Cardiac muscle cell (in vitro differentiated cells and primary cell): ENCODE data around the gene KCNK4. TPM values are rescaled to one million over a fixed set of nuclear protein-coding genes. Genes with fewer than 3 reads are reported as not detected.
A peak's percentile ranks its signal among the peaks of the same experiment; 100 is the strongest.

Experiments used
- DNase-seq, 2 donors: peaks; one replicate each; pipeline versions ENCODE4 v3.0.0 to v3.0.0-alpha.2; 2010 to 2017; ENCODE audit warnings: low read depth in 1 of 2, low spot score in 1 of 2
- H3K27ac ChIP-seq: fragments of 200-600 bp; sonication (generic); 2 replicates; pipeline ENCODE4 v1.5.1; 2016
- H3K27me3 ChIP-seq: fragments of 200-600 bp; sonication (generic); 2 replicates; pipeline ENCODE4 v1.6.0; 2016; ENCODE audit warnings: control low read depth
- H3K36me3 ChIP-seq: fragments of 200-600 bp; sonication (generic); 2 replicates; pipeline ENCODE4 v1.5.1; 2016; ENCODE audit warnings: control low read depth
- H3K4me1 ChIP-seq: fragments of 200-600 bp; sonication (generic); 2 replicates; pipeline ENCODE4 v1.8.1; 2017; ENCODE audit warnings: low read depth, mild to moderate bottlenecking, mixed run types
- H3K4me3 ChIP-seq: fragments of 200-600 bp; sonication (generic); 2 replicates; pipeline ENCODE4 v1.5.1; 2016; ENCODE audit warnings: mild to moderate bottlenecking
- H3K9me3 ChIP-seq: fragments of 200-600 bp; sonication (generic); 2 replicates; pipeline ENCODE4 v1.5.1; 2017; ENCODE audit warnings: low read depth, mild to moderate bottlenecking, control low read depth
- polyA plus RNA-seq: library from polyadenylated mRNA; unstranded; fragments of >200 nt; fragmentation: Nextera tagmentation; extraction: Ambion mirVana; gene quantifications from 2 replicates; pipeline ENCODE4 v1.2.1, GENCODE V29; 2016
- total RNA-seq: library from RNA; depleted of rRNA; stranded (reverse); fragments of >200 nt; gene quantifications from 2 replicates; pipeline ENCODE4 v1.2.3, GENCODE V29; 2016
- TF ChIP-seq, protein P1 (sequence below): IDR thresholded peaks from 2 replicates; pipeline ENCODE4 v1.5.1; 2012; ENCODE audit warnings: low read depth, mild to moderate bottlenecking, low read length

KCNK4 gene
- total and polyA plus RNA-seq, 2 experiments from 2014 or later, result not detected

DNA sequence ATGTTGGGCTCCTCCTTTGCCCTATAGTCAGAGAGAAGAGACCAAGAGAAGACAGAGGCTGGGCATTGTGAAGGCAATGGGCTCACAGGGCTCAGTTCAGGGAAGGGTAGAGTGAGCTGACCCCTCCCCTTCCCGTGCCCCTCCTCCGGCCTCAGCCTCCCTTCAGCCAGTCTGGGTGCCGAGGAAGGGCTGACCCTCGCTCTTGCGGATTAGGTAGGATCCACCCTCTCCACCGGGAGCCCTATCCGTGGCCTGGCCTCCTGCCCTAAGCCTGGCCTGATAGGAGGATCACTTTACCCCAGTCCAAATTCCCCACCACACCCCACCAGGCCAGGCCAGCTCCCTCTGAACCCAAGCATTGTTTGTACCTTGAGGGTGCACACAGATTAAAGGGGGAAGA is 42.5 kb upstream of the KCNK4 start:
- no peaks in the 10 kb centered on the region for H3K27me3 ChIP-seq
- H3K36me3 ChIP-seq, result no peaks in the 10 kb centered on the region
- no peak overlapping the region for H3K27ac ChIP-seq
- no peaks in the 10 kb centered on the region for H3K9me3 ChIP-seq
- no peak overlapping the region for H3K4me3 ChIP-seq
- peaks cover 5% of the 10 kb centered on the region for H3K4me1 ChIP-seq
- no peak for DNase-seq
- TF ChIP-seq, protein P1, sequence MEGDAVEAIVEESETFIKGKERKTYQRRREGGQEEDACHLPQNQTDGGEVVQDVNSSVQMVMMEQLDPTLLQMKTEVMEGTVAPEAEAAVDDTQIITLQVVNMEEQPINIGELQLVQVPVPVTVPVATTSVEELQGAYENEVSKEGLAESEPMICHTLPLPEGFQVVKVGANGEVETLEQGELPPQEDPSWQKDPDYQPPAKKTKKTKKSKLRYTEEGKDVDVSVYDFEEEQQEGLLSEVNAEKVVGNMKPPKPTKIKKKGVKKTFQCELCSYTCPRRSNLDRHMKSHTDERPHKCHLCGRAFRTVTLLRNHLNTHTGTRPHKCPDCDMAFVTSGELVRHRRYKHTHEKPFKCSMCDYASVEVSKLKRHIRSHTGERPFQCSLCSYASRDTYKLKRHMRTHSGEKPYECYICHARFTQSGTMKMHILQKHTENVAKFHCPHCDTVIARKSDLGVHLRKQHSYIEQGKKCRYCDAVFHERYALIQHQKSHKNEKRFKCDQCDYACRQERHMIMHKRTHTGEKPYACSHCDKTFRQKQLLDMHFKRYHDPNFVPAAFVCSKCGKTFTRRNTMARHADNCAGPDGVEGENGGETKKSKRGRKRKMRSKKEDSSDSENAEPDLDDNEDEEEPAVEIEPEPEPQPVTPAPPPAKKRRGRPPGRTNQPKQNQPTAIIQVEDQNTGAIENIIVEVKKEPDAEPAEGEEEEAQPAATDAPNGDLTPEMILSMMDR, result no peak

- TF ChIP-seq, protein P1, result no peak
- no peaks in the 10 kb centered on the region for H3K36me3 ChIP-seq
- no peak overlapping the region for H3K4me3 ChIP-seq
- H3K27ac ChIP-seq, result no peak overlapping the region
- H3K4me1 ChIP-seq, result peaks cover 5% of the 10 kb centered on the region
- DNase-seq, result no peak
- no peaks in the 10 kb centered on the region for H3K27me3 ChIP-seq
- H3K9me3 ChIP-seq, result no peaks in the 10 kb centered on the region
Measured at GRCh38 chr11:64249038-64249437, 42.1 kb upstream of the KCNK4 start.

- DNase-seq, result no peak
- Histone ChIP-seq H3K36me3 (no peaks in the 10 kb centered on the region), H3K4me3 (no peak overlapping the region), H3K9me3 (no peaks in the 10 kb centered on the region), H3K4me1 (peaks cover 5% of the 10 kb centered on the region), H3K27me3 (no peaks in the 10 kb centered on the region), H3K27ac (no peak overlapping the region)
- TF ChIP-seq, protein P1, result no peak
Measured at GRCh38 chr11:64249563-64250414, 41.3 kb upstream of the KCNK4 start.

DNA sequence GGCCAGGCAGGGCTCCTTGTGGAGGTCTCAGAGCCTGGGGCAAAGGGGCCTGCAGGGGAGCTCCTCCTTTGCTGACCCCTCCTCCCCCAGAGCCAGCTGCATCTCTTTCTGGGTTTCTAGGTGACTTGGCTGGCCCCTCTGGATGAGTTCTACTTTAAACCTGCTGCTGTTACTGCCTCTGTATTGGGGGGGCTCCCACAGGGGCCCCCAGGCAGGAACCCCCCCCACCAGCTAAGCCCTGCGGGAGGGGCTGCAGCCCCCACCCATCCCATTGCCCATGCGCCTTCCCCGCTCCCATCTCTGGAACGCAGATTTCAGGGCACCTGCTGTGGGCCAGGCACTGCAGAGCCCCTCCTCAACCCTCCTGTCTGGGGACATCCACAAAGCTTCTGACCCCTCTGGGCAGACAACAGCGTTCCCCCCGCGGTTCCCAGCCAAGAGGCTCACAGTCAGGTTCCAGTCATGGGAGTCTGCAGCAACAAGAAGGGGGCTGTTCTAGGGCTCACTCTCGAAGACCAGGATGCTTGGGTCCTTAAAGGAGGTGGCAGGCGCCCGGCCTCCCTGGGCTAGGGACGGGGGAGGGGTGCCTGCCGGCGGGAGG is 40.6 kb upstream of the KCNK4 start:
- H3K36me3 ChIP-seq, result no peaks in the 10 kb centered on the region
- TF ChIP-seq, protein P1, result no peak
- DNase-seq, result peak in 1 of 2 donors; percentile 57
- peaks cover 5% of the 10 kb centered on the region for H3K4me1 ChIP-seq
- H3K27ac ChIP-seq, result no peak overlapping the region
- no peaks in the 10 kb centered on the region for H3K9me3 ChIP-seq
- peak overlapping the region; percentile 82 for H3K4me3 ChIP-seq
- H3K27me3 ChIP-seq, result no peaks in the 10 kb centered on the region

DNA sequence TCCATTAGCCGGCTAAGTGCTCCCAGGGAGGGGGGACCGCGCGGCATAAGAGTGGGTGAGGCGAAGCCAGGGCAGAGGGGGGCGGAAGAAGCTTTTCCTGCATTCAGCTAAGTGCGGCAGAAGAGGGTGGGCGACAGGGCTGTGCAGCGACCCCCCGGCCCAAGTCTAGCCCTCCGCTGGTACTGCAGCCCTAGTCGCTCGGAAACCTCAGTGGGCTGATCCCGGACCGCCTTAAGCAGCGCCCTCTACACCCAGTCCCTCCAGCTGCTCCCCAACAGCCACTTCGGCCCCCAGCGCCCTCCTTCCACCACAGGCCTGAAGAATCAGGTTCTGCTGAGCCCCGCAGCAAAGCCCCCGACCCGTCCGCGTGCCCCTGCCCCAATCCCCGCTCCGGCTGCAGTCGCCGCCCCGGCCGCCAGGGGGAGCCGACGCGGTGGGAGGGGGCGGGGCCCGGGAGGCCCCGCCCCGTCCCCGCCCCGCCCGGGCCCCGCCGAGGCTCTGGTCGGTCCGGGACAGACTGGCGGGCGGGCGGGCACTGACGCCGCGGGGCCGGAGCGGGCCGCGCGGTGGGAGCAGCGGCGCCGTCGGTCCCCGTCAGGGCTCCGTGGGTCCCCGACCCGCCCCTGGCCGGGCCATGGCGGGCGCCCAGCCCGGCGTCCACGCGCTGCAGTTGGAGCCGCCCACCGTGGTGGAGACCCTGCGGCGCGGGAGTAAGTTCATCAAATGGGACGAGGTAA is 39.9 kb upstream of the KCNK4 start, which contains the start of gene PLCB3:
PLCB3 (plus strand) TSS at position 515 of the 737 bp plus-strand sequence; CDS start at position 635, 120 bp downstream.
- Histone ChIP-seq H3K27me3 (no peaks in the 10 kb centered on the region), H3K4me1 (peaks cover 5% of the 10 kb centered on the region), H3K36me3 (no peaks in the 10 kb centered on the region), H3K9me3 (no peaks in the 10 kb centered on the region), H3K4me3 (peak within 1 kb of the TSS; percentile 82), H3K27ac (no peak within 1 kb of the TSS)
- peak; percentile 58 to 76 for DNase-seq
- TF ChIP-seq, protein P1, result peak; percentile 59
